NT2/D1 (cell line): Measurements from ENCODE around the gene NAV1.

ENCODE experiments used
- SUZ12 ChIP-seq: IDR thresholded peaks from 2 replicates; pipeline ENCODE4 v1.6.1; 2011; ENCODE audit not compliant: insufficient read length, insufficient read depth; ENCODE audit errors: extremely low read depth
- YY1 ChIP-seq: IDR thresholded peaks from 2 replicates; pipeline ENCODE4 v1.6.1; 2011; ENCODE audit not compliant: insufficient read length, insufficient read depth
- ZNF274 ChIP-seq: IDR thresholded peaks from 2 replicates; pipeline ENCODE4 v1.6.1; 2011; ENCODE audit warnings: mild to moderate bottlenecking, low read depth, low read length

GRCh38 chr1:201570181-201570885, 31.4 kb downstream of the NAV1 start:
- TF ChIP-seq YY1 (no peak), ZNF274 (no peak), SUZ12 (no peak)
